H1 (cell line): ENCODE measurements around the gene AMHR2.

ENCODE experiments used
- CBX8 ChIP-seq: fragments of 300-800, 300-1000 bp; sonication (generic); IDR thresholded peaks from 2 replicates; pipeline ENCODE4 v1.7.1; 2016; ENCODE audit warnings: low read depth, low read length, borderline replicate concordance
- CTCF ChIP-seq, 3 experiments: IDR thresholded peaks; 1 replicate in 2 of 3; 2 replicates in 1 of 3; pipeline versions ENCODE4 v1.5.1 to v1.6.1; 2011; ENCODE audit warnings: low read length in 3 of 3, mild to moderate bottlenecking in 3 of 3, inconsistent platforms in 2 of 3, low read depth in 1 of 3, moderate library complexity in 1 of 3; ENCODE audit not compliant: insufficient read depth in 1 of 3; ENCODE audit errors: control extremely low read depth in 1 of 3
- EP300 ChIP-seq, 2 experiments: IDR thresholded peaks; 1 replicate in 1 of 2; 2 replicates in 1 of 2; pipeline ENCODE4 v1.6.1; 2011 to 2012; ENCODE audit warnings: low read depth in 2 of 2, low read length in 2 of 2, mild to moderate bottlenecking in 2 of 2, borderline replicate concordance in 1 of 2, inconsistent platforms in 1 of 2, moderate library complexity in 1 of 2
- EZH2 ChIP-seq: fragments of 200-600 bp; sonication (generic); IDR thresholded peaks from 2 replicates; pipeline ENCODE4 v1.7.1; 2012; ENCODE audit warnings: low read depth, mild to moderate bottlenecking, moderate library complexity, low read length, inconsistent platforms; ENCODE audit not compliant: severe bottlenecking
- GABPA ChIP-seq: IDR thresholded peaks from 2 replicates; pipeline ENCODE4 v1.6.1; 2011; ENCODE audit warnings: mild to moderate bottlenecking, low read length, moderate library complexity, borderline replicate concordance; ENCODE audit not compliant: insufficient read depth
- GTF2F1 ChIP-seq: IDR thresholded peaks from 2 replicates; pipeline ENCODE4 v1.6.1; 2012; ENCODE audit warnings: low read depth, low read length, improper control_type of control experiment, borderline replicate concordance
- MAX ChIP-seq: IDR thresholded peaks from 2 replicates; pipeline ENCODE4 v1.6.1; 2012; ENCODE audit warnings: inconsistent platforms
- POLR2A ChIP-seq, 2 experiments: IDR thresholded peaks; 1 replicate in 1 of 2; 2 replicates in 1 of 2; pipeline ENCODE4 v1.6.1; 2011; ENCODE audit warnings: low read depth in 2 of 2, low read length in 2 of 2, mild to moderate bottlenecking in 2 of 2; ENCODE audit errors: control extremely low read depth in 1 of 2
- POLR2AphosphoS5 ChIP-seq: IDR thresholded peaks from 2 replicates; pipeline ENCODE4 v1.6.1; 2011; ENCODE audit warnings: low read depth, low read length
- RBBP5 ChIP-seq: IDR thresholded peaks from 2 replicates; pipeline ENCODE4 v1.7.1; 2012; ENCODE audit warnings: low read depth, mild to moderate bottlenecking, inconsistent platforms, low read length, moderate library complexity, borderline replicate concordance
- RFX5 ChIP-seq: IDR thresholded peaks from 2 replicates; pipeline ENCODE4 v1.6.1; 2011; ENCODE audit warnings: low read depth, low read length, improper control_type of control experiment, borderline replicate concordance
- SP2 ChIP-seq: IDR thresholded peaks from 2 replicates; pipeline ENCODE4 v1.6.1; 2012; ENCODE audit warnings: mild to moderate bottlenecking, low read length, inconsistent platforms
- USF2 ChIP-seq: IDR thresholded peaks from 2 replicates; pipeline ENCODE4 v1.6.1; 2011; ENCODE audit warnings: low read length, improper control_type of control experiment

- TF ChIP-seq CTCF (IDR thresholded peaks at IDR 0.05; ENCODE audit: control extremely low read depth in 1 of 3, insufficient read depth in 1 of 3, low read depth in 1 of 3, low read length in 3 of 3) (no peak), RFX5 (no peak), POLR2AphosphoS5 (no peak), GTF2F1 (no peak), USF2 (no peak), RBBP5 (no peak), CBX8 (no peak), SP2 (no peak), POLR2A (IDR thresholded peaks at IDR 0.05; ENCODE audit: control extremely low read depth in 1 of 2, low read depth in 2 of 2, low read length in 2 of 2) (no peak), GABPA (no peak), EZH2 (no peak), EP300 (IDR thresholded peaks at IDR 0.05; ENCODE audit: borderline replicate concordance in 1 of 2, low read depth in 2 of 2, low read length in 2 of 2) (no peak), MAX (no peak)
Measured at GRCh38 chr12:53428741-53429140, 5.1 kb downstream of the AMHR2 start.
